Uterus (tissue), 2 donors: ENCODE measurements around the gene OTUD5.

Experiments
- POLR2A ChIP-seq, 2 donors: fragments of 450-650 bp; IDR thresholded peaks; one replicate each; pipeline ENCODE4 v1.6.1; 2016; ENCODE audit warnings: antibody characterized with exemption in 2 of 2, mild to moderate bottlenecking in 1 of 2, moderate library complexity in 1 of 2
- TF ChIP-seq, protein P1 (sequence below), 4 experiments: fragments of 200-600 bp in 2 of 4; fragments of 450-650 bp in 2 of 4; sonication (generic) in 2 of 4; IDR thresholded peaks; one replicate each; pipeline ENCODE4 v1.5.1; 2016 to 2019; ENCODE audit warnings: antibody characterized with exemption in 4 of 4, mild to moderate bottlenecking in 2 of 4, moderate library complexity in 1 of 4

GRCh38 chrX:48989483-48989882 is 32.1 kb upstream of the OTUD5 start:
- TF ChIP-seq, protein P1, sequence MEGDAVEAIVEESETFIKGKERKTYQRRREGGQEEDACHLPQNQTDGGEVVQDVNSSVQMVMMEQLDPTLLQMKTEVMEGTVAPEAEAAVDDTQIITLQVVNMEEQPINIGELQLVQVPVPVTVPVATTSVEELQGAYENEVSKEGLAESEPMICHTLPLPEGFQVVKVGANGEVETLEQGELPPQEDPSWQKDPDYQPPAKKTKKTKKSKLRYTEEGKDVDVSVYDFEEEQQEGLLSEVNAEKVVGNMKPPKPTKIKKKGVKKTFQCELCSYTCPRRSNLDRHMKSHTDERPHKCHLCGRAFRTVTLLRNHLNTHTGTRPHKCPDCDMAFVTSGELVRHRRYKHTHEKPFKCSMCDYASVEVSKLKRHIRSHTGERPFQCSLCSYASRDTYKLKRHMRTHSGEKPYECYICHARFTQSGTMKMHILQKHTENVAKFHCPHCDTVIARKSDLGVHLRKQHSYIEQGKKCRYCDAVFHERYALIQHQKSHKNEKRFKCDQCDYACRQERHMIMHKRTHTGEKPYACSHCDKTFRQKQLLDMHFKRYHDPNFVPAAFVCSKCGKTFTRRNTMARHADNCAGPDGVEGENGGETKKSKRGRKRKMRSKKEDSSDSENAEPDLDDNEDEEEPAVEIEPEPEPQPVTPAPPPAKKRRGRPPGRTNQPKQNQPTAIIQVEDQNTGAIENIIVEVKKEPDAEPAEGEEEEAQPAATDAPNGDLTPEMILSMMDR (IDR thresholded peaks at IDR 0.05), result no peak
- TF ChIP-seq POLR2A (IDR thresholded peaks at IDR 0.05), result no peak
